NB4 (cell line): ENCODE measurements around the gene B9D1.

Source experiments
- POLR2A ChIP-seq: IDR thresholded peaks from 2 replicates; pipeline ENCODE4 v1.6.1; 2011; ENCODE audit warnings: mild to moderate bottlenecking; ENCODE audit not compliant: insufficient read length; ENCODE audit errors: extremely low read depth
- TF ChIP-seq, protein P1 (sequence below): IDR thresholded peaks from one replicate; pipeline ENCODE4 v1.5.1; 2012; ENCODE audit warnings: low read depth, low read length
- TF ChIP-seq, protein P2 (sequence below): IDR thresholded peaks from 2 replicates; pipeline ENCODE4 v1.6.1; 2011; ENCODE audit warnings: low read depth, low read length

DNA sequence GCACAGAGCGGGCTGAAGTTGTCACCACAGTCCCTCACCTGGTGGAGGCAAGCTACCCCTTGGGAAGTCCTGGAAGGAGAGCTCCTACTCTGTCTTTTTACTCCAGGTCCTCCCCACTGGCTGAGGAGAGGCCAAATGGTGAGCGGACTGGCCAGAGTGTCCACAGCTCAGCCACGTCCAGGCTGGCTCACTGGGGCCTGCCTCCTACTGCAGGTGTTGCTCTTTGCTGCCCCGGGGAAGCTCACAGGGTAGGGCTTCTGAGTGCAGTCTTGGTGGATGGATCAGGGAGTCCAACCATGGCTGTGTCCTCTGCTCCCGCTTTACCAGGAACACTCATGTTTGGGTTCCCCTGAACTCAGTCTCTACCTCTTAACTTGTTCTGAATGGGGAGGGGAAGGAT lies 2.7 kb downstream of the B9D1 start:
- TF ChIP-seq, protein P1, sequence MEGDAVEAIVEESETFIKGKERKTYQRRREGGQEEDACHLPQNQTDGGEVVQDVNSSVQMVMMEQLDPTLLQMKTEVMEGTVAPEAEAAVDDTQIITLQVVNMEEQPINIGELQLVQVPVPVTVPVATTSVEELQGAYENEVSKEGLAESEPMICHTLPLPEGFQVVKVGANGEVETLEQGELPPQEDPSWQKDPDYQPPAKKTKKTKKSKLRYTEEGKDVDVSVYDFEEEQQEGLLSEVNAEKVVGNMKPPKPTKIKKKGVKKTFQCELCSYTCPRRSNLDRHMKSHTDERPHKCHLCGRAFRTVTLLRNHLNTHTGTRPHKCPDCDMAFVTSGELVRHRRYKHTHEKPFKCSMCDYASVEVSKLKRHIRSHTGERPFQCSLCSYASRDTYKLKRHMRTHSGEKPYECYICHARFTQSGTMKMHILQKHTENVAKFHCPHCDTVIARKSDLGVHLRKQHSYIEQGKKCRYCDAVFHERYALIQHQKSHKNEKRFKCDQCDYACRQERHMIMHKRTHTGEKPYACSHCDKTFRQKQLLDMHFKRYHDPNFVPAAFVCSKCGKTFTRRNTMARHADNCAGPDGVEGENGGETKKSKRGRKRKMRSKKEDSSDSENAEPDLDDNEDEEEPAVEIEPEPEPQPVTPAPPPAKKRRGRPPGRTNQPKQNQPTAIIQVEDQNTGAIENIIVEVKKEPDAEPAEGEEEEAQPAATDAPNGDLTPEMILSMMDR: no peak
- no peak for TF ChIP-seq POLR2A
- TF ChIP-seq, protein P2, sequence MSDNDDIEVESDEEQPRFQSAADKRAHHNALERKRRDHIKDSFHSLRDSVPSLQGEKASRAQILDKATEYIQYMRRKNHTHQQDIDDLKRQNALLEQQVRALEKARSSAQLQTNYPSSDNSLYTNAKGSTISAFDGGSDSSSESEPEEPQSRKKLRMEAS: no peak
